Memory B cell (primary cell): ENCODE data around the gene ALKBH7.
"Not testable (repeated sequence)": the region's sequence is repeated elsewhere in the genome, so short reads cannot be mapped to it uniquely, and the experiment has no call there.

ENCODE experiments used
- ATAC-seq: fragments of 150-1000 bp; cut with Tn5 transposase; 2 replicates; pipeline ENCODE4 v1.10.0; 2021; ENCODE audit warnings: low read depth, mild to moderate bottlenecking, moderate library complexity
- DNase-seq, 2 donors: peaks; one replicate each; pipeline ENCODE4 v3.0.0; 2022; ENCODE audit warnings: low spot score in 2 of 2
- H3K27ac Mint-ChIP-seq: one replicate; pipeline ENCODE4 v1.8.0; 2022; ENCODE audit warnings: mild to moderate bottlenecking, moderate library complexity, mixed read lengths
- H3K27me3 Mint-ChIP-seq: one replicate; pipeline ENCODE4 v1.8.0; 2022; ENCODE audit warnings: mixed read lengths
- H3K36me3 Mint-ChIP-seq: one replicate; pipeline ENCODE4 v1.8.0; 2022; ENCODE audit warnings: mild to moderate bottlenecking, mixed read lengths
- H3K4me1 Mint-ChIP-seq: one replicate; pipeline ENCODE4 v1.8.0; 2022; ENCODE audit warnings: mixed read lengths
- H3K4me3 Mint-ChIP-seq: one replicate; pipeline ENCODE4 v1.8.0; 2022; ENCODE audit warnings: mild to moderate bottlenecking, moderate library complexity, mixed read lengths
- H3K9me3 Mint-ChIP-seq: one replicate; pipeline ENCODE4 v1.8.0; 2022; ENCODE audit warnings: mixed read lengths

ALKBH7 gene

DNA sequence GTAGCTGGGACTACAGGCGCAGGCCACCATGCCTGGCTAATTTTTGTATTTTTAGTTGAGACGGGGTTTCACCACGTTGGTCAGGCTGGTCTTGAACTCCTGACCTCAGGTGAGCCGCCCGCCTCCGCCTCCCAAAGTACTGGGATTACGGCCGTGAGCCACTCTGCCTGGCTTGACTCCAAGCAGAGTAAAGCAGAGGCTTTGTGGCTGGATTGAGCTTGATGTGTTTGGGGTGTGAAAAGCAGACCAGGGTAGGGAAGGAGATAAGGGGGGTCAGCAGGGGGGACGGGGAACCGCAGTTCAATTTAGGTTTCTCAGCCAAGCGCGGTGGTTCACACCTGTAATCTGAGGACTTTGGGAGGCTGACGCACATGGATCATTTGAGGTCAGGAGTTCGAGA is 15.4 kb upstream of the ALKBH7 start:
- H3K27me3 Mint-ChIP-seq, result no peaks in the 10 kb centered on the region
- H3K27ac Mint-ChIP-seq, result no peak overlapping the region
- ATAC-seq, result no peak
- peaks cover 4% of the 10 kb centered on the region for H3K4me1 Mint-ChIP-seq
- H3K4me3 Mint-ChIP-seq, result no peak overlapping the region
- H3K9me3 Mint-ChIP-seq, result no peaks in the 10 kb centered on the region
- H3K36me3 Mint-ChIP-seq, result no peaks in the 10 kb centered on the region
- no peak for DNase-seq

DNA sequence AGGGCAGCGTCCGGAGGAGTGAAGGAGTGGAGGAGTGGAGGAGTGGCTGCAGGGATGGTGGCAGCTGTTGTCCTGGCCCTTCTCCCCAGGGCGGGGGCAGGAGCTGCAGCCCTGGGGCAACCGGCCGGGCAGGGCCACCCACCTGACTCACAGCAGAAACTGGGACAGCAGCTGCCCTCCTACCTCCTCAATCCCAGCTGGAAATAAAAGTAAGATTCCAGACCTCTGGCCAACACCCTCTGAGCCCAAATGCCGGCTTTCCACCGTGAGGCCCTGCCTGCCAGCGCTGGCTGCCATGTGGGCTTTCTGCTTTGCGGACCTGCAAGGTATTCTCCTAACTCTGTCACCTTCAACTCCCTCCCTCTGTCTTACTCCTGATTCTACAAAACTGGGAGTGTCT is 14.6 kb upstream of the ALKBH7 start:
- ATAC-seq (no peak), DNase-seq (no peak)
- Mint-ChIP-seq H3K27me3 (no peaks in the 10 kb centered on the region), H3K36me3 (no peaks in the 10 kb centered on the region), H3K4me3 (no peak overlapping the region), H3K4me1 (peaks cover 7% of the 10 kb centered on the region), H3K27ac (no peak overlapping the region), H3K9me3 (no peaks in the 10 kb centered on the region)

DNA sequence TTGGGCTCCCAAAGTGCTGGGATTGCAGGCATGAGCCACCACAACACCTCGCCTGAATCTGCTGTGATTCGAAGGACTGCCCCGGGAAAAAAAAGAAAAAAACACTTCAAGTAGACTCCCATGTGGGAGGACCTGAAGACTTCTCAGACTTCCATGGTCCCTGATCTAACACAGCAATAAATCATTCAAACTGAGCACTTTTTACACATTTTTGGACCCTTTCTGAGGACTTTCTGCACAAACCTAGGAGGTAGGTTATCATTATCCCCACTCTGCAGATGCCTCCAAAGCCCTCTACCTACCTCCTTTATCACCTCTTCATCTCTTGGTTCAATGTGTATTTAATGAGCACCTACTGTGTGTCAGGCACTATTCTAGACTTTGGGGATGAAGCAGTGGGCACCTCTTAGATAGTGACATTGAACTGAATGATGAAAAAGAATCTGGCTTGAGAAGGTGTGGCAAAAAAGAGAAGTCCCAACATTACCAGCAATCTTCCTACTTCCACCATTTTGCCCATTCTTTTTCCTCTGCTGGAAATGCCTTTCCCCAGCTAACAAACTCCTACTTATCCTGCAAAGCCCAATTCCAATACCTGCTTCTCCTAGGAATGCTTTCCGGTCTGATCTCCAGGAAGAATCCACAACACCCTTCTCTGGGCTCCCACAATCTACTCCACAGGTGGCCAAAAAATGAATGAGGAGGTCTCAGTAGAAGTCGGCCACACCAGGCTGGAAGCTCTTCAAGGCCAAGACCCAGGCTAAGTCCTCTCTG is 12.8 kb upstream of the ALKBH7 start:
- Mint-ChIP-seq H3K9me3 (no peaks in the 10 kb centered on the region), H3K27me3 (no peaks in the 10 kb centered on the region), H3K36me3 (peaks cover 2% of the 10 kb centered on the region), H3K27ac (no peak overlapping the region), H3K4me1 (peaks cover 8% of the 10 kb centered on the region), H3K4me3 (no peak overlapping the region)
- DNase-seq, result no peak
- no peak for ATAC-seq

DNA sequence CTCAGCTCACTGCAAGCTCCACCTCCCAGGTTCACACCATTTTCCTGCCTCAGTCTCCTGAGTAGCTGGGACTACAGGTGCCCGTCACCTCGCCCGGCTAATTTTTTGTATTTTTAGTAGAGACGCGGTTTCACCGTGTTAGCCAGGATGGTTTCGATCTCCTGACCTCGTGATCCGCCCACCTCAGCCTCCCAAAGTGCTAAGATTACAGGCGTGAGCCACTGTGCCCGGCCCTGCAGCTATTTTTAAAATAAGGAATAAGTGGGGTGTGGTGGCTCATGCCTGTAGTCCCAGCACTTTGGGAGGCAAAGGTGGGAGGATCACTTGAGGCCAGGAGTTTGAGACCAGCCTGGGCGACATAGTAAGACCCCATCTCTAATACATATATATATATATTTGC is 12.1 kb upstream of the ALKBH7 start:
- not testable (repeated sequence) for ATAC-seq, H3K27me3 Mint-ChIP-seq, H3K4me3 Mint-ChIP-seq, H3K9me3 Mint-ChIP-seq, H3K36me3 Mint-ChIP-seq, DNase-seq, H3K27ac Mint-ChIP-seq, H3K4me1 Mint-ChIP-seq

DNA sequence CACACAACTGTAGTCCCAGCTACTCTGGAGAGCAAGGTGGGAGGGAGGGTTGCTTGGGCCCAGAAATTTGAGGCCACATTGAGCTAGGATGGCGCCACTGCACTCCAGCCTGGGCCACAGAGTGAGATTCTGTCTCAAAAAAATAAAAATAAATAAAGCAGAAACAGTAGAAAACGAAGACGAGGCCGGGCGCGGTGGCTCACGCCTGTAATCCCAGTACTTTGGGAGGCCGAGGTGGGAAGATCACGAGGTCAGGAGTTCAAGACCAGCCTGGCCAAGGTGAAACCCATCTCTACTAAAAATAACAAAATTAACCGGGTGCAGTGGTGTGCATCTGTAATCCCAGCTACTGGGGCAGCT is 11.8 kb upstream of the ALKBH7 start:
- not testable (repeated sequence) for ATAC-seq, H3K9me3 Mint-ChIP-seq, H3K4me1 Mint-ChIP-seq, H3K36me3 Mint-ChIP-seq, H3K27me3 Mint-ChIP-seq, DNase-seq
- Mint-ChIP-seq H3K4me3 (peak overlapping the region; percentile 99), H3K27ac (peak overlapping the region; percentile 94)

DNA sequence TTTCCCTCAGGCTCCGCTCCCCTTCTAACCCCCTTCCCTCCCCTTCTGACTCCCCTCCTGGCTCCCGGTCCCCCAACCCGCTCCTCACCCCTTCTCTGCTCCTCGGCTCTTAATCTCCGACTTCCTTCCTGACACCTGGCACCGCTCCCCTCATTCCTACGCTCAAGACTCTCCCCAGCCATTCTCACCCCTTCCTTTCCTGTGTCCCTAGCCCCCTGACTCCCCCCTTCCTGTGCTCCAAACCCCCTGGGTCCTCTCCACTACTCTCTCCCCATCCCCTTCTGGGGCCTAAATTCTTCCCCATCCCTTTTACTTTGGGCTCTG is 10.6 kb upstream of the ALKBH7 start:
- ATAC-seq (no peak), DNase-seq (no peak)
- no peaks in the 10 kb centered on the region for H3K9me3 Mint-ChIP-seq
- peak overlapping the region; percentile 94 for H3K27ac Mint-ChIP-seq
- peaks cover 8% of the 10 kb centered on the region for H3K4me1 Mint-ChIP-seq
- no peaks in the 10 kb centered on the region for H3K27me3 Mint-ChIP-seq
- H3K4me3 Mint-ChIP-seq, result peak overlapping the region; percentile 99
- H3K36me3 Mint-ChIP-seq, result peaks cover 10% of the 10 kb centered on the region

DNA sequence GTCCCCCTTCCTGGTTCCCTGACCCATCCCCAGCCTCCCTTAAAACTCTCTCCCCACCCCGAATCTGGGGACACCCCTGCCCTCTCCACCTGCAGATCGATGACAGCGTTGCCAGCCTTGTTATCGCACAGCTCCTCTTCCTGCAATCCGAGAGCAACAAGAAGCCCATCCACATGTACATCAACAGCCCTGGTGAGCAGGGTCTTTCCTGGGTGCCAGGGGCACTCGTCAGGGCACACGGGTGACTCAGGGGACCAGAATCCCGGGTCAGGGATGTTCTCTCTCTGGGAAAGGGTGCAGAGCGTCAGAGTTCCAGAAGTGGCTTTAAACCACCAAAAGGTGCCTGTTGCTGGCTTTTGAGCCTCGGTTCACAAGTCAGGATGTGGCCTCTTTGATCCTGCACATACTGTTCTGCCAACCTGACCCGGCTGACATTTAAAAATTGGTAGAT is 10.2 kb upstream of the ALKBH7 start:
- H3K4me1 Mint-ChIP-seq, result peaks cover 8% of the 10 kb centered on the region
- ATAC-seq, result no peak
- H3K4me3 Mint-ChIP-seq, result peak overlapping the region; percentile 99
- peaks cover 11% of the 10 kb centered on the region for H3K36me3 Mint-ChIP-seq
- DNase-seq, result no peak
- H3K9me3 Mint-ChIP-seq, result no peaks in the 10 kb centered on the region
- H3K27me3 Mint-ChIP-seq, result no peaks in the 10 kb centered on the region
- peak overlapping the region; percentile 94 for H3K27ac Mint-ChIP-seq

DNA sequence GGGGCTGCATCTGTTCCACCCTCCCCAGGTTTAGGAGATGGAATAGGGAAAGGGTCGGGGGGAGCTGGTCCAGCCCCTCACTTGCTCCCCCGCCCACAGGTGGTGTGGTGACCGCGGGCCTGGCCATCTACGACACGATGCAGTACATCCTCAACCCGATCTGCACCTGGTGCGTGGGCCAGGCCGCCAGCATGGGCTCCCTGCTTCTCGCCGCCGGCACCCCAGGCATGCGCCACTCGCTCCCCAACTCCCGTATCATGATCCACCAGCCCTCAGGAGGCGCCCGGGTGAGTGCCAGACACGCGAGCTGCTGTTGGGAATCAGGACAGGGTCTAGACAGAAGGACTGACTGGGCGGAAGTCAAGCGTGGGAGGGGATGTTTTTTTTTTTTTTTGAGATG is 8.2 kb upstream of the ALKBH7 start:
- H3K27ac Mint-ChIP-seq, result no peak overlapping the region
- ATAC-seq, result no peak
- peaks cover 18% of the 10 kb centered on the region for H3K36me3 Mint-ChIP-seq
- no peaks in the 10 kb centered on the region for H3K9me3 Mint-ChIP-seq
- H3K27me3 Mint-ChIP-seq, result no peaks in the 10 kb centered on the region
- H3K4me3 Mint-ChIP-seq, result no peak overlapping the region
- no peak for DNase-seq
- peaks cover 8% of the 10 kb centered on the region for H3K4me1 Mint-ChIP-seq

DNA sequence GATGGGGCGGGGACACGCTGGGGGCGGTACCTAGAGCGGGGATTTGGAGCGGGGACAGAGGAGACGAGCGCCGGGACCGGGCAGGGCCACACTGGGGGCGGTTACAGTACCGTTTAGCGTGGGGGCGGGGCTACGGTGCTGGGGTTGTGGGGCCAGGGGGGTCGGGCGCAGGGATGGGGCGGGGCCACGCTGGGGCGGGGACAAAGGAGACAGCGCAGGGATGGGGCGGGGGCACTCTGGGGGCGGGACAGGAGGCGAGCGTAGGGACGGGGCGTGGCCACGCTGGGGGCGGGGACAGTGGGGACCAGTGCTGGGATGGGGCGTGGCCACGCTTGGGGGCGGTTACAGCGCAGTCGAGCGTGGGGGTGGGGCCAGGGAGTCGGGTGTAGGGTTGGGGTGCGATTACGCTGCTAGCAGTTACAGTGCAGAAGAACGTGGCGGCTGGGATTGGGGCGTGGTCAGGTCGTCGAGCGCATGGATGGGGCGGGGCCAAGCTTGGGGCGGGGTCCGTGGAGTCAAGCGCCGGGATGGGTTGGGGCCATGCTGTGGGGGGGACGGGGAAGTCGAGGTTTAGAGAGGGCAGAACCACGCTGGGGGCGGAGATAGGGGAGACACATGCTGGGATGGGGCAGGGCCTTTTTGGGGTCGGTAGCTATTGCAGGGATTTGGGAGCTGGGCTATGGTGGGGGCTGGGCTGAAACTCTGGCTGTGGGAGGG is 660 bp downstream of the ALKBH7 start:
- ATAC-seq (peak; percentile 65), DNase-seq (peak in 1 of 2 donors; percentile 97)
- no peaks in the 10 kb centered on the region for H3K27me3 Mint-ChIP-seq
- no peaks in the 10 kb centered on the region for H3K9me3 Mint-ChIP-seq
- H3K36me3 Mint-ChIP-seq, result peaks cover 5% of the 10 kb centered on the region
- H3K27ac Mint-ChIP-seq, result peak overlapping the region; percentile 96
- H3K4me3 Mint-ChIP-seq, result peak overlapping the region; percentile 96
- peaks cover 13% of the 10 kb centered on the region for H3K4me1 Mint-ChIP-seq

DNA sequence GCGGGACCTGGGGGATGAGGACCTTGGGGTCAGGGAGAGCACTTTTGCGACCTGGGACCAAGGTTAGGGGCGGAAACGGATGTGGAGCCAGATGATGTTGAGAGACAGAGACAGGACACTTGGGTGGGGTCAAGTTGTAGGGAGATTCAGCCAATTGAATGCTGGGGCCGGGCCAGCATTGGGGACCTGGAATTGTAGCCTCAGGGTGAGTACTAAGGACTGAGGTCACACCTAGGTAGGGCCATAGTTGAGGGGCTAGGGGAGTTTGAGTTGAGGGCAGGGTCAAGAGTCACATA is 1.2 kb downstream of the ALKBH7 start:
- no peak for ATAC-seq
- H3K9me3 Mint-ChIP-seq, result no peaks in the 10 kb centered on the region
- no peak for DNase-seq
- H3K4me1 Mint-ChIP-seq, result peaks cover 13% of the 10 kb centered on the region
- H3K27ac Mint-ChIP-seq, result peak overlapping the region; percentile 96
- H3K4me3 Mint-ChIP-seq, result peak overlapping the region; percentile 96
- H3K27me3 Mint-ChIP-seq, result no peaks in the 10 kb centered on the region
- peaks cover 6% of the 10 kb centered on the region for H3K36me3 Mint-ChIP-seq

DNA sequence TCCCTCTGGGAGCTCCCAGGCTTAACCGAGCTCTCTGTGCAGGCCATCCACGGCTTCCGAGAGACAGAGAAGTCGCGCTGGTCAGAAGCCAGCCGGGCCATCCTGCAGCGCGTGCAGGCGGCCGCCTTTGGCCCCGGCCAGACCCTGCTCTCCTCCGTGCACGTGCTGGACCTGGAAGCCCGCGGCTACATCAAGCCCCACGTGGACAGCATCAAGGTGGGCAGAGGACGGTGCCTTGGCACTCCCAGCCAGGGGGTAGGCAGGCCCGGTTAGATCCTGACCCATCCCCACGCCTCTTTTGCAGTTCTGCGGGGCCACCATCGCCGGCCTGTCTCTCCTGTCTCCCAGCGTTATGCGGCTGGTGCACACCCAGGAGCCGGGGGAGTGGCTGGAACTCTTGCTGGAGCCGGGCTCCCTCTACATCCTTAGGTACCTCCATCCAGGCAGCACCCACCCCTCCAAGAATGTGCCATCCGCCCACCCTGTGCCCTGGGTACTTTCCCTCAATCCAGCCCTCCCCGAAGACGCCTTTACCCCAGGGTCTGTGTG is 1.6 kb downstream of the ALKBH7 start:
- H3K27ac Mint-ChIP-seq, result no peak overlapping the region
- peaks cover 13% of the 10 kb centered on the region for H3K4me1 Mint-ChIP-seq
- no peak overlapping the region for H3K4me3 Mint-ChIP-seq
- ATAC-seq (no peak), DNase-seq (no peak)
- H3K36me3 Mint-ChIP-seq, result peaks cover 5% of the 10 kb centered on the region
- H3K9me3 Mint-ChIP-seq, result no peaks in the 10 kb centered on the region
- no peaks in the 10 kb centered on the region for H3K27me3 Mint-ChIP-seq

DNA sequence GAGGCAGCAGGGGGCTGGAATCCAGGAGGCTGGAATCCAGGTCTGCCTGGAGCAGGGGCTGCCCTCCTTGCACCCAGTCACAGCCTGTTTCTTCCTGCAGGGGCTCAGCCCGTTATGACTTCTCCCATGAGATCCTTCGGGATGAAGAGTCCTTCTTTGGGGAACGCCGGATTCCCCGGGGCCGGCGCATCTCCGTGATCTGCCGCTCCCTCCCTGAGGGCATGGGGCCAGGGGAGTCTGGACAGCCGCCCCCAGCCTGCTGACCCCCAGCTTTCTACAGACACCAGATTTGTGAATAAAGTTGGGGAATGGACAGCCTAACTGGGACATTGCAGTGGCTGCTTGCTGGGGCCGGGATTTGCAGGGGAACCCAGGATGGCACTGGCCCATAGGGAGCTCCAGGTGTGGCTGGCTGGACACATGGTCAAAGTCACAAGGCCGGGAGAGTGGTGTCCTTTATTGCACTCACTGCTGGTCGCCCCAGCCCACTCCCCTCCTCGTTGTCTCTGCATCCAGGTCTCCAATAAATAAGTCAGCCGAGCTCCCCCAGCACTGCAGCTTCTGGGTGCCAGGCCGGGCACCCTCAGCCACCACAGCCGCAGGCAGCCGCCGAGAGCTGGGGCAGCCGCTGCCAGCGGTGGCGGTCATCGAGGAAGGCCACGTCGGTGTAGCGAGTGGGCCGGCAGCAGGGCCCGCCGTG is 2.3 kb downstream of the ALKBH7 start:
- Mint-ChIP-seq H3K36me3 (peaks cover 7% of the 10 kb centered on the region), H3K27ac (no peak overlapping the region), H3K4me3 (no peak overlapping the region), H3K9me3 (peaks cover 2% of the 10 kb centered on the region), H3K4me1 (peaks cover 11% of the 10 kb centered on the region), H3K27me3 (no peaks in the 10 kb centered on the region)
- DNase-seq, result no peak
- no peak for ATAC-seq

DNA sequence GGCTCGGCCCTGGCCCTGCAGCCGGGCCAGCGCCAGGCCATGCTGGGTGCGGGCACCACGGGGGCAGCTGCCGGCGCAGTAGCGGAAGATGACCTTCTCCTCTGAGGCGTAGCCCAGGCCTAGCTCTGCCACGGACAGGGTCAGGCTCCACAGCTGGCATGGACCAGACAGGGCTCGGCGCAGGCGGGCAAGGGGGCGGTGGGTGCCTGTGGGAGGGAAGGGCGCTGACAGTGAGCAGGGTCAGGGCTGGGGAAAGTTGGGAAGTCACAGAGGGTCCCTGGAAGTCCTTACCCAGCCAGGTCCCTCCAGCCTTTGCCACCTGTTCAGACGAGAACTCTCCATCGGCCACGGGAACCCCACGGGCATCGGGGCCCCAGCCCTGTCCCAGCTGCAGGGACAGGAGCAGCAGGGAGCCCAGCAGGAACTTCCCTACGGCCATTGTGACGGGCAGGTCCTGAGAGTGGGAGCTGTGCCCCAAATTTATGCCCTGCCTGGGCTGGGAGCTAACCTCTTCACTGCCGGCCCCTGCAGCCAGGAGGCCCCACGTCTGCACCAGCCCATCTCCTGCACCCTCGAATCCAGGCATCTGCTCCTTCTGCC is 2.9 kb downstream of the ALKBH7 start, which contains the start of gene PSPN:
PSPN (minus strand) TSS at position 523 of the 600 bp plus-strand sequence; CDS start at position 439, 84 bp downstream.
- H3K4me1 Mint-ChIP-seq, result peaks cover 10% of the 10 kb centered on the region
- no peak for ATAC-seq
- DNase-seq, result no peak
- H3K9me3 Mint-ChIP-seq, result peaks cover 3% of the 10 kb centered on the region
- H3K27ac Mint-ChIP-seq, result peak within 1 kb of the TSS; percentile 8
- peaks cover 11% of the 10 kb centered on the region for H3K36me3 Mint-ChIP-seq
- no peaks in the 10 kb centered on the region for H3K27me3 Mint-ChIP-seq
- no peak within 1 kb of the TSS for H3K4me3 Mint-ChIP-seq
